AG09309 (cell line): ENCODE data around the gene FILIP1.

ENCODE experiments used
- DNase-seq: peaks from one replicate; pipeline ENCODE4 v3.0.0-alpha.2; 2010; ENCODE audit warnings: low read depth
- H3K4me3 ChIP-seq: 2 replicates; pipeline ENCODE4 v1.5.1; 2011; ENCODE audit warnings: mild to moderate bottlenecking, low read depth, low read length, moderate library complexity; ENCODE audit not compliant: control insufficient read depth
- CTCF ChIP-seq: IDR thresholded peaks from 2 replicates; pipeline ENCODE4 v1.5.1; 2011; ENCODE audit warnings: mild to moderate bottlenecking, low read depth, low read length, inconsistent platforms; ENCODE audit not compliant: insufficient read depth, control insufficient read depth; ENCODE audit errors: missing control alignments

FILIP1 gene

GRCh38 chr6:75488033-75488432 lies 5.6 kb downstream of the FILIP1 start:
- no peak for TF ChIP-seq CTCF
- no peak for DNase-seq
- no peak overlapping the region for H3K4me3 ChIP-seq

GRCh38 chr6:75486850-75487518 lies 6.6 kb downstream of the FILIP1 start:
- DNase-seq, result no peak
- H3K4me3 ChIP-seq, result no peak overlapping the region
- no peak for TF ChIP-seq CTCF

GRCh38 chr6:75484535-75484934 lies 9.1 kb downstream of the FILIP1 start:
- H3K4me3 ChIP-seq, result no peak overlapping the region
- DNase-seq, result no peak
- no peak for TF ChIP-seq CTCF

GRCh38 chr6:75483136-75483952 lies 10.3 kb downstream of the FILIP1 start:
- no peak for DNase-seq
- no peak overlapping the region for H3K4me3 ChIP-seq
- TF ChIP-seq CTCF, result no peak

GRCh38 chr6:75481936-75482593 lies 11.5 kb downstream of the FILIP1 start:
- H3K4me3 ChIP-seq, result no peak overlapping the region
- TF ChIP-seq CTCF, result no peak
- DNase-seq, result no peak

- no peak for DNase-seq
- no peak overlapping the region for H3K4me3 ChIP-seq
- no peak for TF ChIP-seq CTCF
Observed at GRCh38 chr6:75481394-75481793, 12.2 kb downstream of the FILIP1 start.
